Heart left ventricle (tissue), 13 donors: ENCODE data around the gene GPR176.

Source experiments
- CTCF ChIP-seq, 12 donors: fragments of 200-600 bp; sonication (generic) in 4 of 12; IDR thresholded peaks; one replicate each; pipeline versions ENCODE4 v1.5.0 to v1.8.0; 2018 to 2022; ENCODE audit warnings: antibody characterized with exemption in 12 of 12, mild to moderate bottlenecking in 5 of 12
- POLR2A ChIP-seq, 2 donors: fragments of 450-650 bp; IDR thresholded peaks; one replicate each; pipeline ENCODE4 v1.6.1; 2017; ENCODE audit warnings: antibody characterized with exemption in 2 of 2, mild to moderate bottlenecking in 2 of 2, moderate library complexity in 2 of 2
- donor health status: ischemic (EF 13 %, LVEDD 7.1; RV severe dilation, severe dysfunction).
- donor health status: DM: no; HTN: yes; CAD: no.
- donor health status: DM: no; HTN: no; CAD: no.
- donor health status: ischemic (EF 25% LVEDD 6.9; RV normal size, moderate dysfunction).
- donor health status: ischemic (EF 25% LVEDD 5.7; RV mildly dilated, moderate dysfunction).
- donor health status: ischemic (EF 35%, LVEDD 5.7; RV mildly dilated, moderate dysfunction).
- donor health status: nonischemic (EF 11% LVEDD 7.7; RV severe dilation, severe dysfunction).
- donor health status: DM: yes; HTN: yes; CAD: no.
- donor health status: PGD.
- donor health status: ischemic (EF 29% LVEDD 5.4; RV normal size, mild dysfunction).
- donor health status: nonischemic (EF 23%, LVEDD 6.1; RV moderate dilation, normal function).

DNA sequence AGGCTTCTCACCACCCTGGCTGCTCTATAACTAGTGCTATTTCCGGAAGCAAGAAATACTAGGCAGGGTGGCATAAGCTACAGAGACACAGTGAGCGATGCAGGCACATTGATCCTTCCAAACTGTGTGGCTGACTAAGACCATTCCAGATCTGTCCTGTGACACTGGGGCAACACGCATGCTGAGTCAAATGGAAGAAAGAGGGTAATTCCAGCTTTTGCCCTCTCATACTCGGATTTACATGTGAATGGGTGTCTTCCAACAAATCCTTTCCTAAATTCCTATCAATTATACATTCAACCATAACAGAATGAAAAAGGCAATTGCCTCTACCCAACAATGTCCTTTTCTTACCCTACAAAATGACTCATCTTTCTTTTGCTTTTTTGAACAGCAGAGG is 142.6 kb downstream of the GPR176 start:
- TF ChIP-seq CTCF (IDR thresholded peaks at IDR 0.05): no peak
- TF ChIP-seq POLR2A (IDR thresholded peaks at IDR 0.05): no peak
